ENCODE results near the gene ARID1B. TPM values are rescaled to one million over a fixed set of nuclear protein-coding genes. Genes with fewer than 3 reads are reported as not detected.

The ARID1B gene
- polyA plus RNA-seq, 4 donors, result 7.3 to 43.5 (median 17.0) TPM

DNA sequence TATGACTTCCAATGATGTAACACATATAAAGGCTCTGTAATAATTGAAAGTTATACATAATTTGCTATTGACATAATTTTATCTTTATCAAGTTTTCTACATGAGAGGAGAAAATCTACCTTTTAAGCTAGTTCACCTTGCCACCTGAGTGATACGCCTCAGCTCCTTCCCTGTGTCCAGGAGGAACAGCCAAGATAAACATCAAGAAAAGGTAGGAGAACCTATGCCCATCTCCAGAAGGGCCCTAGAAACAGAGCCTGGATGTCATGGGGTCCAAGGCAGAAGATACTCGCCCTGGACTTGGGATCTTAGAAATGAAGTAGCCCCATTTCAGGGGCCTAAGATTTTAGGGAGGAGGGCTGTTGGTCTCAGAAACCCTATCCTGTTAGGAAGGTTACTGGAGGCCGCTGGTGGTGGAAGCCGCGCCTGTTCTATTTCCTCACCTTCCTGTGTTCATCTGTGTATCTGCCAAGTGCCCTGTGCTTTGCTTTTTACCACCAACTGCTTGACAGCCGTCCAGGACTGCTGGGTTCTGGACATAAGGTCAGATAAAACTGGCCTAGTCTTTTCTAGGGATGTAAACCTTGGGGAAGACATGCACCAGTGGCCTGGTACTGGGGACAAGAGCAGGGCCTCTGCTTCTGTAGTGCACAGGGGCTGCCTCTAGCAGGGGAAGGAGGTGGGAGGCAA lies 178.5 kb downstream of the ARID1B start:
- DNase-seq (peak in 1 of 2 donors; percentile 19), FAIRE-seq (no peak)
- 70 to 74% (median 72%) methylated on average over 6 of the region's 6 CpGs for WGBS, 3 donors
- Histone ChIP-seq H3K27ac (ENCODE audit: low read depth in 1 of 3, low read length in 2 of 3) (no peak overlapping the region), H3K27me3 (ENCODE audit: control insufficient read depth in 3 of 3, insufficient read depth in 3 of 3, low read length in 3 of 3) (no peaks in the 10 kb centered on the region), H3K4me1 (ENCODE audit: control insufficient read depth in 3 of 3, insufficient read depth in 2 of 3, low read depth in 1 of 3, low read length in 2 of 3) (peaks cover 0 to 13% (median 9%) of the 10 kb centered on the region in 3 donors), H3K4me3 (ENCODE audit: low read depth in 1 of 3, low read length in 3 of 3) (no peak overlapping the region), H3K36me3 (ENCODE audit: control insufficient read depth in 3 of 3, insufficient read depth in 2 of 3, low read depth in 1 of 3, low read length in 3 of 3) (peaks cover 0 to 11% (median 0%) of the 10 kb centered on the region in 3 donors), H3K9me3 (ENCODE audit: control insufficient read depth in 2 of 2, insufficient read depth in 1 of 2, low read depth in 1 of 2, low read length in 1 of 2) (no peaks in the 10 kb centered on the region)

DNA sequence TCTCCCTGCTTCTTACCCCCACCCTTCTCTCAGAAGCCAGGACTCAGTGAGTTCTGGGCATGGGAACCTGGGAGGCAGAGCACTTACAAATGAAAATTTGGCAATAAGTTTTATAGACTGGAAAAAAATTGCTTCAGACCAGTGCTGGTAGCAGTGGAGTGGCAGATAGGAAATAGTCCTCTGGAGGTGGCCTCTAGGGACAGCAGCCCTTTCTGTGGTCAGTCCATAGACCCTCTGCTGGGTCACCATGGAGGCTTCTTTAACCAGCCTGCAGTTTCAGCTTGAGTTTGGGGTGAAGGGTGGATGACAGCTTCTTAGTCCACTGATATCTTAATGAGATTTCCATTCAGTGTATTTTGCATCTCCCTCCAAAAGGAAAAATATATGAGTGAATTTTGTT lies 179.1 kb downstream of the ARID1B start:
- Histone ChIP-seq H3K9me3 (ENCODE audit: control insufficient read depth in 2 of 2, insufficient read depth in 1 of 2, low read depth in 1 of 2, low read length in 1 of 2) (no peaks in the 10 kb centered on the region), H3K4me3 (ENCODE audit: low read depth in 1 of 3, low read length in 3 of 3) (no peak overlapping the region), H3K27me3 (ENCODE audit: control insufficient read depth in 3 of 3, insufficient read depth in 3 of 3, low read length in 3 of 3) (no peaks in the 10 kb centered on the region), H3K27ac (ENCODE audit: low read depth in 1 of 3, low read length in 2 of 3) (no peak overlapping the region), H3K36me3 (ENCODE audit: control insufficient read depth in 3 of 3, insufficient read depth in 2 of 3, low read depth in 1 of 3, low read length in 3 of 3) (peaks cover 0 to 14% (median 0%) of the 10 kb centered on the region in 3 donors), H3K4me1 (ENCODE audit: control insufficient read depth in 3 of 3, insufficient read depth in 2 of 3, low read depth in 1 of 3, low read length in 2 of 3) (peaks cover 0 to 13% (median 9%) of the 10 kb centered on the region in 3 donors)
- DNase-seq, result no peak
- FAIRE-seq, result no peak

DNA sequence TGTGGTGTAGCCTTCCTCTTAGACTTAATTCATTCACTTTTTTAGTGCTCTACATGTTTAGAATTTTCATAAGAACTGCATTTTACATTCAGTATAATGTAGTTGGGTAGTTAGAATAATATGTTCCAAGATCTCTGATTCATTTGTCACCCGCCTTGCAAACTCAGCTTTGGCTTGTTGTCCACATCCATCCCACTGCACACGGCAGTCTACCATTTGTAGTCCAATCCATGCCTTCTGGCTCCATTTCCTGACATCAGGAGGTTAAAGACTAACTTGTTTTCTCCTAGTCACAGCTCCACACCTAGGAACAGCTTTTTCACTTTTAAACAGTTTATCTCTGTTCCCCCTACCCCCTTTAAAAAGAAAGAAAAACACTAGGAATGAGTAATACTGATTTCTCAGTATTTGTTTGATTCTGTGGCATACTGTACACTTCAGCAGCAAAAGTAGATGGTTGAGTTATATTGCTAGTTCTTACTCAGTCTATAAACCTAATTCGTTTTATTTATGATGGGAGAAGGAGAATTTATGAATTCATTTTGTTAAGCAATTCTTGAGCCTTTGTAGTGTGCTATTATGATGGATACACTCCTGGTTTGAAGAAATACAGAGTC lies 180.9 kb downstream of the ARID1B start:
- Histone ChIP-seq H3K9me3 (ENCODE audit: control insufficient read depth in 2 of 2, insufficient read depth in 1 of 2, low read depth in 1 of 2, low read length in 1 of 2) (no peaks in the 10 kb centered on the region), H3K4me3 (ENCODE audit: low read depth in 1 of 3, low read length in 3 of 3) (no peak overlapping the region), H3K27me3 (ENCODE audit: control insufficient read depth in 3 of 3, insufficient read depth in 3 of 3, low read length in 3 of 3) (no peaks in the 10 kb centered on the region), H3K4me1 (ENCODE audit: control insufficient read depth in 3 of 3, insufficient read depth in 2 of 3, low read depth in 1 of 3, low read length in 2 of 3) (peaks cover 0 to 10% (median 8%) of the 10 kb centered on the region in 3 donors), H3K27ac (ENCODE audit: low read depth in 1 of 3, low read length in 2 of 3) (no peak overlapping the region), H3K36me3 (ENCODE audit: control insufficient read depth in 3 of 3, insufficient read depth in 2 of 3, low read depth in 1 of 3, low read length in 3 of 3) (peaks cover 0 to 19% (median 0%) of the 10 kb centered on the region in 3 donors)
- DNase-seq (no peak), FAIRE-seq (no peak)
- 79 to 91% (median 83%) methylated on average over 3 of the region's 3 CpGs for WGBS, 3 donors

DNA sequence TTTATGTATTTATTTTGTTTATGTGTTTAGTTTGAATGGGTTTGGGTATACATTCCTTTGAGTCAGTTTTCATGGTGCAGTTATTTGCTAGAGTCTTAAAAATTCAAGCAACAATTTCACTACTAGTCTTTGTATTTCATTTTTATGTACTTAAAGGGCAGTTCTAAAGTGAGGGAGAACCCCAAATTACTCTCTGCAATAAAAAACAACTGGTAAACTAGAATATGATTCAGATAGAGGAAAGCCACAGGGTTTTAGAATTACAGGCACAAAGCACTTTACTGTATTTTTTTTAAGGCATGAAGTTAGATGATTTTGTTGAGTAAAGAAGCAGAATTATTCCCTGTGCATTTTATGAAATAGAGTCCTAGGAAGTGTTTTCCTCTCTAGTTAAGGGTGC lies 183.3 kb downstream of the ARID1B start:
- Histone ChIP-seq H3K27me3 (ENCODE audit: control insufficient read depth in 3 of 3, insufficient read depth in 3 of 3, low read length in 3 of 3) (no peaks in the 10 kb centered on the region), H3K27ac (ENCODE audit: low read depth in 1 of 3, low read length in 2 of 3) (no peak overlapping the region), H3K4me1 (ENCODE audit: control insufficient read depth in 3 of 3, insufficient read depth in 2 of 3, low read depth in 1 of 3, low read length in 2 of 3) (peaks cover 3 to 9% (median 7%) of the 10 kb centered on the region in 3 donors), H3K4me3 (ENCODE audit: low read depth in 1 of 3, low read length in 3 of 3) (no peak overlapping the region), H3K36me3 (ENCODE audit: control insufficient read depth in 3 of 3, insufficient read depth in 2 of 3, low read depth in 1 of 3, low read length in 3 of 3) (peaks cover 0 to 15% (median 0%) of the 10 kb centered on the region in 3 donors), H3K9me3 (ENCODE audit: control insufficient read depth in 2 of 2, insufficient read depth in 1 of 2, low read depth in 1 of 2, low read length in 1 of 2) (no peaks in the 10 kb centered on the region)
- no peak for FAIRE-seq
- DNase-seq, result no peak

DNA sequence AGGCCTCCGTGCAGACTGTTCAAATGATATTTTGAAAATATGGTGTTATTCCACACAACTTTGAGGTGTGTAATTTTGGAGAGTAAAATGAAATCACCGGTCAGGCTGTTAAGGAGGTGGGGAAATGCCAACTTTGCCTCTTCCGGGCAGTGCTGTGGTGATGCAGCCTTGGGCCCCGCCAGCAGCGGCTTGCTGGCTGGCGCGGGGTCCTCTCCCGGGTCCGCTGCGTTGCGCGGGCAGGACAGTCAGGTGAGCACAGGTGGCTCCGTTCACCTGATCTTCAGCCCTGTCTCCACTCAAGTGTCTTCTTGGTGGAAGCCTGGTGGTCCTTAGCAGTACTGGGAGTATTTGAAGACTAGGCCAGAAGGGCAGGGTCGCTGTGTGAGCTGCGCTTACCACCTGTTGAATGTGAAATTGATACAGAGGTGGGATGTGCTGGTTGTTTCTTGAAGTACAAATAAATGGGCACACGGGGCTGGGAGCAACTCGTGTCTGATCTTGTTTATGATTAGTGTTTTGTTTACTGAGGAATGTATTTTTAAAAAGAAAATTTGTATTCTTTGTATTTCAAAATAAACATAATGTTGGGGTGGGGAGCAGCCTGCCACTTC lies 184.2 kb downstream of the ARID1B start:
- Histone ChIP-seq H3K27me3 (ENCODE audit: control insufficient read depth in 3 of 3, insufficient read depth in 3 of 3, low read length in 3 of 3) (no peaks in the 10 kb centered on the region), H3K36me3 (ENCODE audit: control insufficient read depth in 3 of 3, insufficient read depth in 2 of 3, low read depth in 1 of 3, low read length in 3 of 3) (peaks cover 0 to 11% (median 0%) of the 10 kb centered on the region in 3 donors), H3K4me3 (ENCODE audit: low read depth in 1 of 3, low read length in 3 of 3) (no peak overlapping the region), H3K4me1 (ENCODE audit: control insufficient read depth in 3 of 3, insufficient read depth in 2 of 3, low read depth in 1 of 3, low read length in 2 of 3) (peaks cover 1 to 7% (median 3%) of the 10 kb centered on the region in 3 donors), H3K9me3 (ENCODE audit: control insufficient read depth in 2 of 2, insufficient read depth in 1 of 2, low read depth in 1 of 2, low read length in 1 of 2) (no peaks in the 10 kb centered on the region), H3K27ac (ENCODE audit: low read depth in 1 of 3, low read length in 2 of 3) (no peak overlapping the region)
- WGBS, 3 donors, result 96 to 98% (median 97%) methylated on average over 17 of the region's 17 CpGs
- FAIRE-seq (no peak), DNase-seq (no peak)

DNA sequence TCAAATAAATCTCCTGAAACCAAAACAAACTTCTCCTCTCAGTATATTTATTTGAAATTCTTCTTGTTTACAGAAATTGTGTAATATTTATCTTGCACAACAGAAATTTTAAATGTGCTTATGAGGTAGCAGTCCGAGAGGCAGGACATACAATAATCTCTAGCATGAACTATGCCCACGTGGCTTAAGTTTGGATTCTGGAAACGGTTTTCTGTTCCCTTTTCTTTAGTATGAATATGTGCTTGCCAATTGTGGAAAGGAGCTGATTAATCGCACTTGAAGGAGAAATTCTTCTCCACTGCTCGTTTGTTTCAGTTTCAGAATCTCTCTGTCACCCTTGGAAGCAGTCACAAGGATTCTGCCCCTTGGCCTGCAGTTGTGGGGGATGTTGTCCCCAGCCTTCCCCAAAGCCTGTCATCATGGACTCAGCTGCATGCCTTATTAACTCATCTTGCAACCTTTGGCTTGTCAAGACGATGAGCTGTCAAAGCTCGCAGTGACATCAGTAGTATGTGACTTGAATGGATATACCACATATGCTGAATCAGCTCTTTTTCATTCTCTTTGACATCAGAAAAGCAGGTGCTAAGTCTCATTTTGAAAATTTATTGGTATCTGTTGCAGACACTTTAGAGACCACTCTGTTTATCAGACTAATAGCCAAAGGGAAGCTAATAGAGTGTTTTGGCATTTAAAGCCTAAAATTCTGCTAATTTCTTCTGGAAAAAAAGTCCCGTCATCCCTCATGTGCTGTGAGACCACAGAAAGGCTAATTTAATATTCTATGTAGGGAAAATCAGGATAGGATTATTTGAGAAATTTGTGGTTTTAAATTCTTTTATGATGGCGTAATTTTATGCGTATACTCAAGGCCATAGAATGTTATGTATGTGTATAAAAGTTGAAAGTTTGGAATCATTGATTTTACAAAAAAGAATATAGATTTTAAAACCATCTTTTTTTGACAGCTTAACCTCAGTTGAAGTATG lies 186.8 kb downstream of the ARID1B start:
- peak; percentile 58 to 85 for DNase-seq

DNA sequence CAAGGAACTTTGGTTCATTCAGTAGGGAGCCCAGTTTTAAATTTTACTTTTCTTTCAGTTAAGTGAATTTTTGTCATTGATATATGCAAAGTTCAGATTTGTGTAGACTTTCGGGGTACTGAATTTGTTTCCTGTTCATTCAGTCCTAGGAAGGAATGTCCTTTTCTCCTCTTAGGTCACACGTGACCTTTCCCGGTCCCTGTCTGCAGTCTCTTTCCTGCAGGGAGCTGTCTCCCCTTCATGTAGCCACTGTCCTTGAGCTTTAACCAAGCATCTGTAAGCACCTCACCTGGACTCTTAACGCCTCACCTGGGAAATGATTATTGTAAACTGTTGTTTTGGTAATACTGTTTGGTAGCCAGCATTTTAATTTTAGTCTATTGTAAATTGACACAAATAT lies 190.7 kb downstream of the ARID1B start:
- peaks cover 5 to 11% (median 6%) of the 10 kb centered on the region in 3 donors for H3K4me1 ChIP-seq (ENCODE audit: control insufficient read depth in 3 of 3, insufficient read depth in 2 of 3, low read depth in 1 of 3, low read length in 2 of 3)
- 84 to 90% (median 88%) methylated on average over 4 of the region's 4 CpGs for WGBS, 3 donors
- no peak for FAIRE-seq

More for the DNA sequence above, 186.8 kb downstream of the ARID1B start:
- no peak for FAIRE-seq
- Histone ChIP-seq H3K36me3 (ENCODE audit: control insufficient read depth in 3 of 3, insufficient read depth in 2 of 3, low read depth in 1 of 3, low read length in 3 of 3) (peaks cover 0 to 8% (median 0%) of the 10 kb centered on the region in 3 donors), H3K4me3 (ENCODE audit: low read depth in 1 of 3, low read length in 3 of 3) (peak overlapping the region in 1 of 3 donors; percentile 16), H3K27me3 (ENCODE audit: control insufficient read depth in 3 of 3, insufficient read depth in 3 of 3, low read length in 3 of 3) (no peaks in the 10 kb centered on the region), H3K4me1 (ENCODE audit: control insufficient read depth in 3 of 3, insufficient read depth in 2 of 3, low read depth in 1 of 3, low read length in 2 of 3) (peaks cover 2 to 7% (median 5%) of the 10 kb centered on the region in 3 donors), H3K9me3 (ENCODE audit: control insufficient read depth in 2 of 2, insufficient read depth in 1 of 2, low read depth in 1 of 2, low read length in 1 of 2) (no peaks in the 10 kb centered on the region), H3K27ac (ENCODE audit: low read depth in 1 of 3, low read length in 2 of 3) (peak overlapping the region in 1 of 3 donors; percentile 71)
- WGBS, 3 donors, result 38 to 55% (median 42%) methylated on average over 10 of the region's 10 CpGs

DNA sequence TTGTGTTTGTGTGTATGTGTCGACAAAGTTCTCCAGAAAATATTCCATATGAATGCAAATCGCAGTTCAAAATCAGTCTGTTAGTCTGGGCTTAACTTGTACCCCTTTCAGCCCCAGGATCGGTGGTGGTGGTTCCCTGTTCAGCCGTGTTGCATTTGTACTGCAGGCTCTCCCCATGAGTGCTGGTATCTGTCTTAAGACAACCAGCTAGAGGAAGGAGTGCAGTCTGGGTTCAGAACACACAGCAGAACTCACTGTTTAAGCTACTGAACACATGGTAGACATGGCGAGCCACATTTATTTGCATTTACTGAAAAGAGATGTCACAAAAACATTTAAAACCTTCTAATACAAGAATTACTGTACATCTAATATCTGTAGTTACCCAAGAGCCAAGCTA lies 192.1 kb downstream of the ARID1B start:
- WGBS, 3 donors, result 90 to 99% (median 97%) methylated on average over 5 of the region's 5 CpGs
- FAIRE-seq (no peak), DNase-seq (no peak)
- peaks cover 2 to 6% (median 5%) of the 10 kb centered on the region in 3 donors for H3K4me1 ChIP-seq (ENCODE audit: control insufficient read depth in 3 of 3, insufficient read depth in 2 of 3, low read depth in 1 of 3, low read length in 2 of 3)
- H3K27me3 ChIP-seq (ENCODE audit: control insufficient read depth in 3 of 3, insufficient read depth in 3 of 3, low read length in 3 of 3), result no peaks in the 10 kb centered on the region
- no peak overlapping the region for H3K4me3 ChIP-seq (ENCODE audit: low read depth in 1 of 3, low read length in 3 of 3)
- no peaks in the 10 kb centered on the region for H3K9me3 ChIP-seq (ENCODE audit: control insufficient read depth in 2 of 2, insufficient read depth in 1 of 2, low read depth in 1 of 2, low read length in 1 of 2)
- H3K27ac ChIP-seq (ENCODE audit: low read depth in 1 of 3, low read length in 2 of 3), result no peak overlapping the region
- peaks cover 0 to 3% (median 0%) of the 10 kb centered on the region in 3 donors for H3K36me3 ChIP-seq (ENCODE audit: control insufficient read depth in 3 of 3, insufficient read depth in 2 of 3, low read depth in 1 of 3, low read length in 3 of 3)

More for the DNA sequence above, 190.7 kb downstream of the ARID1B start:
- H3K9me3 ChIP-seq (ENCODE audit: control insufficient read depth in 2 of 2, insufficient read depth in 1 of 2, low read depth in 1 of 2, low read length in 1 of 2), result no peaks in the 10 kb centered on the region
- DNase-seq, result no peak
- H3K4me3 ChIP-seq (ENCODE audit: low read depth in 1 of 3, low read length in 3 of 3), result no peak overlapping the region
- H3K36me3 ChIP-seq (ENCODE audit: control insufficient read depth in 3 of 3, insufficient read depth in 2 of 3, low read depth in 1 of 3, low read length in 3 of 3), result peaks cover 0 to 3% (median 0%) of the 10 kb centered on the region in 3 donors
- H3K27ac ChIP-seq (ENCODE audit: low read depth in 1 of 3, low read length in 2 of 3), result no peak overlapping the region
- H3K27me3 ChIP-seq (ENCODE audit: control insufficient read depth in 3 of 3, insufficient read depth in 3 of 3, low read length in 3 of 3), result no peaks in the 10 kb centered on the region

Data from small intestine (tissue), 7 donors.